SKM-1 (cell line): ENCODE results near the gene SH3D19.

Experiments
- DNase-seq: peaks from one replicate; lab custom pipeline; 2025; ENCODE audit not compliant: unreplicated experiment; lab: John Stamatoyannopoulos, UW

The SH3D19 gene

GRCh38 chr4:151199319-151200190 is 125.8 kb downstream of the SH3D19 start:
- no peak for DNase-seq

DNA sequence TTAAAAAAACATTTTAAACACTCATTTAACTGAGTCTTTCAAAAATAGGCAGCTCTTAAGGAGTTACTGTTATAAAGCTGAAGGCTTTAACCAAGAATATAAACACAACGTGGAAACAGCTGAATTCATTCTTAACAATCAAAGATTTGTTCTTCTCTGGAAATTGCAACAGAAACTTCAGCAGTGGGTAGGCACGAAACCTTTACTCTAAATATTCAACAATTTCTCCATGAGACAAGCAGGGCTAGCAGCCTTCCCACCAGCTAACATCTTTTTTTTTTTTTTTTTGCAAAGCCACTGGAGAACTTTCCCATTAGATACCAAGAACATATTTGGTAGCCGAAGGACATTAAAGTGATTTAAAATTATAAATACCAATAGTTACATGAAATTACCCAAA is 126.7 kb downstream of the SH3D19 start:
- DNase-seq = no peak

DNA sequence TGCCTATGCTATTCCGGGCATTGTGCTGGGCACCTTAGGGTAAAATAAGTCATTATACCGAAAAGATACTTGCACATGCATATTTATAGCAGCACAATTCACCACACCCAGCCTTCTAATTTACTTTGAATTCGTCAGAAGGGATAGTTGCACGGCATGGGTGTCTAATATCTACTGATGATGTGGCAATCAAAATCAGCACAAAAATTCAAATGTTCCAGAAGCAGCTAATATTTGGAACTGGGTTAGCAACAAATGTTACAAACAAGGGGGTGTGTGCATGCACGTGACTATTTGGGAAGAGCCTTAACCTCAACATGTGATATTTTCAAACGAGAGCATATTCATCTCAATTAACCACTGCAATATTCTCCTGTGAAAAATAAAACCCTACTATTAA is 128.2 kb downstream of the SH3D19 start:
- no peak for DNase-seq

- no peak for DNase-seq
These were observed 129.6 kb downstream of the SH3D19 start for GRCh38 chr4:151195801-151196200.

DNA sequence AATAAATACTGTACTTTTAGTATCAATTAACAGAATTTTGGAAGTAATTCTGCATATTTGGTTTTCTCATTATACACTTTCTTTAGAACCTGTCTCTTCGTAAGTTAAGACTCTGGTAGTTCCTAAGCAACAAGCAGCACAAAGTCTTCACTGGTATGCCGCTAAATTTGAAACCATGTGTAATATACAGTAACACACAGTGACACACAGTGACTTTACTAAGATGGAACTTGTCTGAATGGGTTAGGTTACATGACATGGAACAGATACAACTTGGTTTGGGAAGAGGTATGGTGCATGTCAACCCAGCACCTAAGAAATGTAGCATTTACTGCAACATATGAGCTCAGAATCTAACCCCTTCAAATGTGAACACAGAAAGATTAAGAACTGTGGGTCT is 132.0 kb downstream of the SH3D19 start:
- DNase-seq = no peak

GRCh38 chr4:151192556-151193235 is 132.7 kb downstream of the SH3D19 start:
- DNase-seq = no peak

- DNase-seq = no peak
These were observed 140.6 kb downstream of the SH3D19 start for GRCh38 chr4:151184523-151185458.

DNA sequence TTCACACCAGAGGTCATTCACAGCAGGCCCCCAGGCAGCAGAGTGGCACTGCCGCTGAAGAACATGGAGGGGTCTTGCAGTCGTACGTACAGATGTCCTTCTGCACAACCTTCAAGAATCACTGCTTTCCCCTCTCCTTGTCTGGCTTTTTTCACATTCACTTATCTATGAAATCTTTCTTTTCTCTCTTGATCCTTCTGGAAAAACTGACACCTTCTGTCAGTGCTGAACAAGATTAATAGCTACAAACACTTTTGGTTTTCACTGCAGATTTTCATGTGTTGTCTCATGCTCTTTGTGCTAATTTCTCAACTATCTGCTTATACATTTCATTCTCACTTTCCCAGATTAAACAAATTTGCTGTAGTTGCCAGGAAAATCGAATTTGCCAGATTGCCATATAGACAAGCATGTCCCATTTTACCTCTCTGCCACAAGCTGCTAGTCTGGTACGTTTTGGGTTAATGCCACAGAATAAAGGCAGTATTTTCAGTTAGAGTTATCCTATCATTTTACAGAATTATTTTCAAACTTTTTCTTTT is 142.9 kb downstream of the SH3D19 start:
- no peak for DNase-seq

- no peak for DNase-seq
These were observed 148.7 kb downstream of the SH3D19 start for GRCh38 chr4:151176685-151177084.

GRCh38 chr4:151175754-151176631 is 149.4 kb downstream of the SH3D19 start:
- no peak for DNase-seq

- no peak for DNase-seq
These were observed 150.2 kb downstream of the SH3D19 start for GRCh38 chr4:151175233-151175632.

- no peak for DNase-seq
These were observed 150.6 kb downstream of the SH3D19 start for GRCh38 chr4:151174784-151175183.

- no peak for DNase-seq
These were observed 151.5 kb downstream of the SH3D19 start for GRCh38 chr4:151173871-151174270.

GRCh38 chr4:151169900-151170299 is 155.5 kb downstream of the SH3D19 start:
- no peak for DNase-seq

DNA sequence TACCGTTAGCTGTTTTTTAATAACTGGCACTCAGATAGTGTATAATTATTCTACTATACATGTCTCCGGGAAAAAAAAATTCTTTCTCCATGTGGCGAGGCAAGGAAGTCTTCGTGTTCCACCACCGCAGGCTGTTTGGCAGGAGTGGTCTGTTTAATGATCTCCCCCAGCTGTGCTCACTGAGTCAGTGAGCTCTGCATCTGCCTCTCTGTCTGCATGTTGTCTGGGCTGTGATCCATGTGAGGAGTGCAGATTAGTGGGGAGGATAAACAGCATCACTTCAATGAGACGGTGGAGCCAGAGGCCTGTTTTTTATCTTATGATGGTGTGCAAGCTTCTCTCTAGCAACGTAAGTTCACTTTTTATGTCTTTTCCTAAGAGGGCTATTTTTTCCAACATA is 156.2 kb downstream of the SH3D19 start:
- DNase-seq = no peak

GRCh38 chr4:151167561-151167960 is 157.8 kb downstream of the SH3D19 start:
- no peak for DNase-seq

GRCh38 chr4:151166636-151167035 is 158.8 kb downstream of the SH3D19 start:
- DNase-seq = no peak

DNA sequence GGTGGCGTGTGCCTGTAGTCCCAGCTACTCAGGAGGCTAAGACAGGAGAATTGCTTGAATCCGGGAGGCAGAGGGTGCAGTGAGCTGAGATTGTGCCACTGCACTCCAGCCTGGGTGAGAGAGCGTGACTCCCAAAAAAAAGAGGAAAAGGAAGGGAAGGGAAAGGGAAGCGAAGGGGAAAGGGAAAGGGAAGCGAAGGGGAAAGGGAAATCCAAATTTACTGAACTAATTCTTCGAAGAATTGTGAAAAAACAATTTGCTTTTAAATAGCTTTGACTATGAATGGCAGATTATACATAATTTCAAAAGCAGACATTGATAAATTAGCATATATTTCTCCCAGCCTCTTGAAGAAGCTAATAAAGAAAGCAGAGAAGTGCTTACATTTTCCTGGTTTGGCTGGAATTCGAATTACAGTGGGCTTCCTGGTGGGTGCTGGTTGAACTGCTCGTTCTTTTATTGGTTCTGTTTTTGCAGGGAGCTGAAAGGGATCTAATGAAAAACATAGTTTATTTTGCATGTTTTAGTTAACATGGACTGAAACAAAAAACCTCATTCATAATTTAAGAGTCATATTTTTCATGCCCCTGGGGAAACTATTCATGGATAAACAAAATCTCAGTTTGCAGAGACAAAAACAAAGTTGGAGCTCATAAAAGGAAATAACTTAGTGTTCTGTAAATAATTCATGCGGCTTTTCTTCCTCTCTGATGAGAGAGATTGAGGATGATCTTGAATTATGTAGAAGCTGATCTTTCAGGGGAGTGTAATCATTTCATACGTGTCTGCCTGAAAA is 160.0 kb downstream of the SH3D19 start:
- DNase-seq = no peak

DNA sequence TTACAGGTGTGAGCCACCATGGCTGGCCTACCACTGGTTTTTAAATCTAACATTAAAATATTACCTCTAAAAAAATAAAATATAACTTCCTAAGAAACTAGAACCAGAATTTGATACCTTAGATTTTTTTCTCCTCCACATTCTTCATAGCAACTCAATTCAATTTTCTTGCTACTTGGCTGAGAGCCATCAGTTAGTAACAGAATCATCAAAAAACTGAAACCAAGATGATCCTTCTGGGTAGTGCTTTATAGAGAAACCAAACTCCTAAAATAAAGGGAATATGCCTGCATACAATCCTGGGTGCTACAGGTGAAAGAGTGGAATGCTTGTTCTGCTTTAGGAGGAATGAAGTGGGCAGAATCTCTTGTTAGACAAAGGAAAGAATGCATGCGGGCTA is 161.6 kb downstream of the SH3D19 start:
- DNase-seq = no peak
